CD4-positive, alpha-beta T cell (primary cell): ENCODE data around the gene TDRD5. TPM values are rescaled to one million over a fixed set of nuclear protein-coding genes. Genes with fewer than 3 reads are reported as not detected.
"Not testable (repeated sequence)": the region's sequence is repeated elsewhere in the genome, so short reads cannot be mapped to it uniquely, and the experiment has no call there.

Experiments used
- ATAC-seq: fragments of 200-7000 bp; cut with Tn5 transposase; one replicate; pipeline ENCODE4 v1.10.0; 2022; ENCODE audit warnings: mild to moderate bottlenecking; ENCODE audit not compliant: poor library complexity
- CTCF ChIA-PET: fragments of 350-600 bp; sonication (Branson Sonifier 250); formaldehyde crosslinking; loops from one replicate; lab custom pipeline; 2021; ENCODE audit warnings: antibody characterized with exemption, inconsistent platforms; lab: Charles Lee
- POLR2A ChIA-PET: fragments of 350-600 bp; sonication (Branson Sonifier 250); formaldehyde crosslinking; loops from one replicate; lab custom pipeline; 2021; ENCODE audit warnings: antibody characterized with exemption, inconsistent platforms; lab: Charles Lee
- DNase-seq, 14 experiments: peaks; one replicate each; pipeline ENCODE4 v3.0.0-alpha.2; 2013 to 2020; ENCODE audit warnings: mixed read lengths in 2 of 14
- H3K27ac ChIP-seq, 2 donors: one replicate each; pipeline versions ENCODE4 v1.5.1 to v1.7.0; 2013; ENCODE audit warnings: low read length in 2 of 2, low read depth in 1 of 2, mild to moderate bottlenecking in 1 of 2
- H3K27me3 ChIP-seq, 2 experiments: 1 replicate in 1 of 2; 2 replicates in 1 of 2; pipeline versions ENCODE4 v1.6.1 to v1.7.0; 2013; ENCODE audit warnings: low read length in 2 of 2, control low read depth in 1 of 2, mild to moderate bottlenecking in 1 of 2, moderate library complexity in 1 of 2; ENCODE audit not compliant: insufficient read depth in 2 of 2, control insufficient read depth in 1 of 2
- H3K36me3 ChIP-seq: one replicate; pipeline ENCODE4 v1.6.1; 2013; ENCODE audit warnings: low read length, control low read depth; ENCODE audit not compliant: insufficient read depth
- H3K4me1 ChIP-seq: one replicate; pipeline ENCODE4 v1.6.1; 2013; ENCODE audit warnings: low read length, control low read depth; ENCODE audit not compliant: insufficient read depth
- H3K4me3 ChIP-seq: one replicate; pipeline ENCODE4 v1.5.1; 2013; ENCODE audit warnings: mild to moderate bottlenecking, low read length, moderate library complexity
- H3K9me3 ChIP-seq, 2 experiments: 1 replicate in 1 of 2; 2 replicates in 1 of 2; pipeline versions ENCODE4 v1.6.1 to v1.7.0; 2013; ENCODE audit warnings: low read length in 2 of 2, mild to moderate bottlenecking in 2 of 2, control low read depth in 1 of 2, moderate library complexity in 1 of 2; ENCODE audit not compliant: control insufficient read depth in 1 of 2, insufficient read depth in 1 of 2
- H3K27ac Mint-ChIP-seq: one replicate; pipeline ENCODE4 v1.8.0; 2020; ENCODE audit warnings: mixed read lengths
- H3K27me3 Mint-ChIP-seq: one replicate; pipeline ENCODE4 v1.8.0; 2021; ENCODE audit warnings: mixed read lengths
- H3K36me3 Mint-ChIP-seq: one replicate; pipeline ENCODE4 v1.8.0; 2021; ENCODE audit warnings: low read depth, mixed read lengths
- H3K4me1 Mint-ChIP-seq: one replicate; pipeline ENCODE4 v1.8.0; 2021; ENCODE audit warnings: low read depth, mixed read lengths
- H3K4me3 Mint-ChIP-seq: one replicate; pipeline ENCODE4 v1.8.0; 2020; ENCODE audit warnings: mild to moderate bottlenecking, mixed read lengths
- H3K9me3 Mint-ChIP-seq: one replicate; pipeline ENCODE4 v1.8.0; 2020; ENCODE audit warnings: mixed read lengths
- intact Hi-C, 2 experiments: fragments of 100-400 bp; cut with DNase I in 1 of 2; cut with micrococcal nuclease in 1 of 2; formaldehyde crosslinking; loops; one replicate each; pipeline versions ENCODE4 v1.15.1 to v1.9.0; 2023 to 2025; cut with DNase I, micrococcal nuclease
- total RNA-seq, 174 experiments: library from RNA in 2 of 174; stranded (reverse) in 2 of 174; gene quantifications; one replicate each; pipeline ENCODE4 v1.2.3 and lab custom pipeline; 2021 to 2026
- TF ChIP-seq, protein P1 (sequence below): fragments of 200-600 bp; IDR thresholded peaks from one replicate; pipeline ENCODE4 v1.8.0; 2022; ENCODE audit warnings: antibody characterized with exemption, mild to moderate bottlenecking

The TDRD5 gene
- total RNA-seq, 2 experiments from 2014 or later, result not detected

DNA sequence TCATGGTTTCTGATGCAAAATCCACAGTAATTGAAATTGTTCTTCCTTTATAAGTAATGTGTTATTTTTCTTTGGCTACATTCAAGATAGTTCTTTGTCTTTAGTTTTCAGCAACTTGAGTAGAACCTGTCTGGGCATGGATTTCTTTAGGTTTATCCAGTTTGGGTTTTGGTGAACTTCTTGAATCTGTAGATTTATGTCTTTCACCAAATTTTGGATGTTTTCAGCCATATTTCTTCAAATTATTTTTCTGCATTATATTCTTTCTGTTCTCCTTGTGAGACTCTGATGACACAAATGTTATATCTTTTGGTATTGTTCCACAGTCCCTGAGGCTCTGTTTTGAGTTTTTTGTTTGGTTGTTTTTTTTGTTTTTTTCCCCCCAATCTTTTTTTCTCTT is 69.4 kb downstream of the TDRD5 start:
- POLR2A ChIA-PET, result no interaction called here
- intact Hi-C loops, result no loop called here
- Mint-ChIP-seq H3K9me3 (peaks cover 3% of the 10 kb centered on the region), H3K27ac (no peak overlapping the region), H3K4me3 (no peak overlapping the region), H3K4me1 (no peaks in the 10 kb centered on the region), H3K36me3 (no peaks in the 10 kb centered on the region), H3K27me3 (peaks cover 18% of the 10 kb centered on the region)
- DNase-seq (no peak), ATAC-seq (no peak)
- Histone ChIP-seq H3K36me3 (no peaks in the 10 kb centered on the region), H3K9me3 (peaks cover 0 to 3% of the 10 kb centered on the region in 2 experiments), H3K27me3 (no peaks in the 10 kb centered on the region), H3K4me3 (no peak overlapping the region), H3K27ac (no peak overlapping the region), H3K4me1 (no peaks in the 10 kb centered on the region)
- TF ChIP-seq, protein P1, sequence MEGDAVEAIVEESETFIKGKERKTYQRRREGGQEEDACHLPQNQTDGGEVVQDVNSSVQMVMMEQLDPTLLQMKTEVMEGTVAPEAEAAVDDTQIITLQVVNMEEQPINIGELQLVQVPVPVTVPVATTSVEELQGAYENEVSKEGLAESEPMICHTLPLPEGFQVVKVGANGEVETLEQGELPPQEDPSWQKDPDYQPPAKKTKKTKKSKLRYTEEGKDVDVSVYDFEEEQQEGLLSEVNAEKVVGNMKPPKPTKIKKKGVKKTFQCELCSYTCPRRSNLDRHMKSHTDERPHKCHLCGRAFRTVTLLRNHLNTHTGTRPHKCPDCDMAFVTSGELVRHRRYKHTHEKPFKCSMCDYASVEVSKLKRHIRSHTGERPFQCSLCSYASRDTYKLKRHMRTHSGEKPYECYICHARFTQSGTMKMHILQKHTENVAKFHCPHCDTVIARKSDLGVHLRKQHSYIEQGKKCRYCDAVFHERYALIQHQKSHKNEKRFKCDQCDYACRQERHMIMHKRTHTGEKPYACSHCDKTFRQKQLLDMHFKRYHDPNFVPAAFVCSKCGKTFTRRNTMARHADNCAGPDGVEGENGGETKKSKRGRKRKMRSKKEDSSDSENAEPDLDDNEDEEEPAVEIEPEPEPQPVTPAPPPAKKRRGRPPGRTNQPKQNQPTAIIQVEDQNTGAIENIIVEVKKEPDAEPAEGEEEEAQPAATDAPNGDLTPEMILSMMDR, result no peak
- CTCF ChIA-PET, result no interaction called here

DNA sequence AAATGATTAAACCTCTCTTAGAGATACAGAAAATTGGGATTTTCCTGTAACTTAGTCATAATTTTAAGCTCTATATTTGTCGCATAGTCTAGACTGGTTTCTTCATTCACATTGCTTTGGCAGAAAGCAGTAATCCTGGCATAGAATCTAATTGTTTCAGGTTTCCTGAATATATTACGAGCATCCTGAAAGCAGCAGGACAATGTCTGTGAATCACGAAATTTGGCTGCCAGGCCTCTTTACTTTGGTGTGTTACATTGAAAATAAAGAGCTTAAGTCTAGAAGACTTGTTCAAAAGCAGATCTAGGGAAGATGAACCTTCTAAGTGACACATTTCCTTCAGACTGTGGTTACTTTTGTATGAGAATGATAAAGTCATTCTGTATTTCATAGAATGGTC is 72.2 kb downstream of the TDRD5 start:
- POLR2A ChIA-PET, result no interaction called here
- Histone ChIP-seq H3K4me3 (no peak overlapping the region), H3K36me3 (no peaks in the 10 kb centered on the region), H3K4me1 (no peaks in the 10 kb centered on the region), H3K27ac (no peak overlapping the region), H3K27me3 (no peaks in the 10 kb centered on the region), H3K9me3 (peaks cover 0 to 3% of the 10 kb centered on the region in 2 experiments)
- no peaks in the 10 kb centered on the region for H3K9me3 Mint-ChIP-seq
- peaks cover 30% of the 10 kb centered on the region for H3K27me3 Mint-ChIP-seq
- H3K4me1 Mint-ChIP-seq, result no peaks in the 10 kb centered on the region
- H3K36me3 Mint-ChIP-seq, result no peaks in the 10 kb centered on the region
- CTCF ChIA-PET, result interaction anchor here (0.5 to 1.3 kb wide), 2 partner anchors 8 to 1331 kb away, joined by 3 read pairs; no protein-coding TSS in a partner anchor
- intact Hi-C loops, result no loop called here
- no peak for DNase-seq
- TF ChIP-seq, protein P1, result no peak
- H3K27ac Mint-ChIP-seq, result no peak overlapping the region
- ATAC-seq, result no peak
- no peak overlapping the region for H3K4me3 Mint-ChIP-seq

DNA sequence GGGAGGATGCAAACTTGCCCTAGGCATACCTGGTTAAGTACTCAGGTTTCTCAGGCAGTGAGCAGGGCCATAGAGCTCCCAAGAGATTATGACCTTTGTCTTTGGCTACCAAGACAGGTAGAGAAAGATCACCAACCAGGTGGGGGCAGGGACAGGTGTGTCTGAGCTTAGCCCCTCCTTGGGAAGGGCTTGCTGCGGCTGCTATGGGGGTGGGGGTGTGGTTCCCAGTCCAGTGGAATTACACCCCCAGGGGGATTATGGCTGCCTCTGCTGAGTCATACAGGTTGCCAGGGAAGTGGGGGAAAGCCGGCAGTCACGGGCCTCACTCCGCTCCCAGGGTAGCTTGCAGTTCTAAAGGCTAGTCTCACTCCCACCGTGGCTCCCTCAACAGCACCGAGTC is 86.2 kb downstream of the TDRD5 start:
- ATAC-seq (no peak), DNase-seq (no peak)
- Histone ChIP-seq H3K9me3 (peaks cover 0 to 4% of the 10 kb centered on the region in 2 experiments), H3K36me3 (no peaks in the 10 kb centered on the region), H3K4me3 (no peak overlapping the region), H3K27me3 (peaks cover 0 to 7% of the 10 kb centered on the region in 2 experiments), H3K4me1 (no peaks in the 10 kb centered on the region), H3K27ac (no peak overlapping the region)
- ChIA-PET CTCF (no interaction called here), POLR2A (no interaction called here)
- TF ChIP-seq, protein P1, result no peak
- Mint-ChIP-seq H3K36me3 (no peaks in the 10 kb centered on the region), H3K4me3 (no peak overlapping the region), H3K27me3 (peaks cover 31% of the 10 kb centered on the region), H3K9me3 (peaks cover 14% of the 10 kb centered on the region), H3K4me1 (no peaks in the 10 kb centered on the region), H3K27ac (no peak overlapping the region)
- intact Hi-C loops, result no loop called here

DNA sequence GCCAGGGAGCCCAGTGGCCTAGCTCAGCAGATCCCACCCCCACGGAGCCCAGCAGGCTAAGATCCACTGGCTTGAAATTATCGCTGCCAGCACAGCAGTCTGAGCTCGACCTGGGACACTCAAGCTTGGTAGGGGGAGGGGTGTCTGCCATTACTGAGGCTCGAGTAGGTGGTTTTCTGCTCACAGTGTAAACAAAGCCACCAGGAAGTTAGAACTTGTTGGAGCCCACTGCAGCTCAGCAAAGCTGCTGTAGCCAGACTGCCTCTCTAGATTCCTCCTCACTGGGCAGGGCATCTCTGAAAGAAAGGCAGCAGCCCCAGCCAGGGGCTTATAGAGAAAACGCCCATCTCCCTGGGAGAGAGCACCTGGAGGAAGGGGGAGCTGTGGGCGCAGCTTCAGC is 102.9 kb downstream of the TDRD5 start:
- H3K9me3 Mint-ChIP-seq, ATAC-seq: not testable (repeated sequence)

More for the DNA sequence above, 102.9 kb downstream of the TDRD5 start:
- H3K36me3 Mint-ChIP-seq, H3K36me3 ChIP-seq, H3K4me3 ChIP-seq, H3K9me3 ChIP-seq, intact Hi-C loops, H3K4me1 ChIP-seq, CTCF ChIA-PET, H3K27ac ChIP-seq, H3K4me3 Mint-ChIP-seq, H3K4me1 Mint-ChIP-seq, DNase-seq, POLR2A ChIA-PET, H3K27ac Mint-ChIP-seq: not testable (repeated sequence)
- peaks cover 55% of the 10 kb centered on the region for H3K27me3 Mint-ChIP-seq
- H3K27me3 ChIP-seq, result peaks cover 8 to 20% of the 10 kb centered on the region in 2 experiments
